Pons (tissue), 1 donor: Measurements from ENCODE around the gene OXT.
A peak's percentile ranks its signal among the peaks of the same experiment; 100 is the strongest.
"Not testable (repeated sequence)": the region's sequence is repeated elsewhere in the genome, so short reads cannot be mapped to it uniquely, and the experiment has no call there.

Experiments used
- DNase-seq: peaks from one replicate; pipeline ENCODE4 v3.0.0-alpha.2; 2016; ENCODE audit warnings: low spot score

The OXT gene

GRCh38 chr20:3047486-3048419, 23.7 kb upstream of the OXT start:
- DNase-seq, result no peak

- no peak for DNase-seq
These were observed 19.9 kb upstream of the OXT start for GRCh38 chr20:3051385-3052019.

- no peak for DNase-seq
These were observed 11.9 kb upstream of the OXT start for GRCh38 chr20:3059489-3059888.

- not testable (repeated sequence) for DNase-seq
These were observed 7.3 kb upstream of the OXT start for GRCh38 chr20:3064119-3064518.

GRCh38 chr20:3067139-3068014, 4.0 kb upstream of the OXT start:
- no peak for DNase-seq

GRCh38 chr20:3068075-3068474, 3.3 kb upstream of the OXT start:
- no peak for DNase-seq

GRCh38 chr20:3068986-3069900, 2.2 kb upstream of the OXT start:
- no peak for DNase-seq

GRCh38 chr20:3070725-3071124, 695 bp upstream of the OXT start:
- no peak for DNase-seq

GRCh38 chr20:3071266-3071609, 182 bp upstream of the OXT start:
- DNase-seq, result no peak

- no peak for DNase-seq
These were observed 1.3 kb downstream of the OXT start for GRCh38 chr20:3072530-3073250.

- DNase-seq, result not testable (repeated sequence)
These were observed 1.8 kb downstream of the OXT start for GRCh38 chr20:3073251-3073643.

GRCh38 chr20:3074812-3075211, 3.4 kb downstream of the OXT start:
- DNase-seq, result no peak

- not testable (repeated sequence) for DNase-seq
These were observed 3.9 kb downstream of the OXT start for GRCh38 chr20:3075315-3075714.

GRCh38 chr20:3077618-3078134, 6.3 kb downstream of the OXT start:
- DNase-seq, result no peak

GRCh38 chr20:3080939-3081388, 9.5 kb downstream of the OXT start:
- DNase-seq, result peak; percentile 15

GRCh38 chr20:3081641-3082040, 10.2 kb downstream of the OXT start:
- DNase-seq, result no peak

- DNase-seq, result no peak
These were observed 11.0 kb downstream of the OXT start for GRCh38 chr20:3082306-3082951.

GRCh38 chr20:3082955-3083952, 11.8 kb downstream of the OXT start:
- no peak for DNase-seq
